AG04449 (cell line): Measurements from ENCODE around the gene CEP128.

Experiments used
- CTCF ChIA-PET: fragments of 350-600 bp; formaldehyde crosslinking; extraction: SDS; loops from one replicate; lab custom pipeline; 2021; ENCODE audit warnings: antibody characterized with exemption; lab: Yijun Ruan, JAX
- POLR2A ChIA-PET: fragments of 400-600, 350-600 bp; formaldehyde crosslinking; extraction: SDS; loops from one replicate; lab custom pipeline; 2020; ENCODE audit warnings: antibody characterized with exemption, inconsistent platforms; lab: Yijun Ruan, JAX
- DNase-seq: peaks from one replicate; pipeline ENCODE4 v3.0.0-alpha.2; 2010; ENCODE audit warnings: low read depth, low spot score
- H3K4me3 ChIP-seq: 2 replicates; pipeline ENCODE4 v1.5.1; 2011; ENCODE audit warnings: low read depth, mild to moderate bottlenecking, control low read depth, low read length
- CTCF ChIP-seq: IDR thresholded peaks from one replicate; pipeline ENCODE4 v1.5.1; 2011; ENCODE audit warnings: mild to moderate bottlenecking, moderate library complexity, low read length, control low read depth, inconsistent platforms; ENCODE audit not compliant: insufficient read depth; ENCODE audit errors: missing control alignments

Gene CEP128

GRCh38 chr14:80519002-80519401 lies 422.5 kb downstream of the CEP128 start:
- ChIA-PET POLR2A (no interaction called here), CTCF (no interaction called here)
- no peak for TF ChIP-seq CTCF
- no peak for DNase-seq
- H3K4me3 ChIP-seq: no peak overlapping the region

- ChIA-PET POLR2A (no interaction called here), CTCF (no interaction called here)
Observed at GRCh38 chr14:80518173-80518572, 423.4 kb downstream of the CEP128 start.

GRCh38 chr14:80507292-80507869 lies 434.2 kb downstream of the CEP128 start:
- ChIA-PET CTCF (no interaction called here), POLR2A (no interaction called here)
- DNase-seq: no peak
- no peak for TF ChIP-seq CTCF
- H3K4me3 ChIP-seq: no peak overlapping the region

More at GRCh38 chr14:80518173-80518572, 423.4 kb downstream of the CEP128 start:
- TF ChIP-seq CTCF: no peak
- no peak overlapping the region for H3K4me3 ChIP-seq
- DNase-seq: no peak

- ChIA-PET CTCF (interaction anchor here (0.8 kb wide), 1 partner anchor 10 kb away, joined by 4 read pairs; no protein-coding TSS in a partner anchor), POLR2A (no interaction called here)
- DNase-seq: no peak
- no peak for TF ChIP-seq CTCF
- no peak overlapping the region for H3K4me3 ChIP-seq
Observed at GRCh38 chr14:80504781-80505180, 436.8 kb downstream of the CEP128 start.

GRCh38 chr14:80498533-80498932 lies 443.0 kb downstream of the CEP128 start:
- no peak overlapping the region for H3K4me3 ChIP-seq
- no peak for DNase-seq
- POLR2A ChIA-PET: no interaction called here
- CTCF ChIA-PET: no interaction called here
- no peak for TF ChIP-seq CTCF

GRCh38 chr14:80496090-80496489 lies 445.4 kb downstream of the CEP128 start:
- ChIA-PET POLR2A (no interaction called here), CTCF (no interaction called here)
- no peak overlapping the region for H3K4me3 ChIP-seq
- DNase-seq: no peak
- TF ChIP-seq CTCF: no peak
